Femur (tissue), 1 donor: ENCODE results near the gene ENPP3.

Experiments used
- DNase-seq: peaks from one replicate; pipeline ENCODE4 v3.0.0-alpha.2; 2017

ENPP3 gene

GRCh38 chr6:131636880-131637792, at the start of gene ENPP3:
Gene ENPP3, plus strand, starts transcription at chr6:131637302. Its CDS starts 83 bp downstream, at chr6:131637385.
- DNase-seq: no peak

- DNase-seq: no peak
Measured at GRCh38 chr6:131587909-131588308, 49.2 kb upstream of the ENPP3 start.

- no peak for DNase-seq
Measured at GRCh38 chr6:131588643-131589042, 48.5 kb upstream of the ENPP3 start.

- DNase-seq: no peak
Measured at GRCh38 chr6:131592935-131593334, 44.2 kb upstream of the ENPP3 start.

GRCh38 chr6:131594074-131594473, 43.0 kb upstream of the ENPP3 start:
- DNase-seq: no peak

- no peak for DNase-seq
Measured at GRCh38 chr6:131597446-131597845, 39.7 kb upstream of the ENPP3 start.

GRCh38 chr6:131600716-131601115, 36.4 kb upstream of the ENPP3 start:
- DNase-seq: no peak

GRCh38 chr6:131602781-131603312, 34.3 kb upstream of the ENPP3 start:
- DNase-seq: no peak

- DNase-seq: no peak
Measured at GRCh38 chr6:131613296-131613925, 23.7 kb upstream of the ENPP3 start.

GRCh38 chr6:131615275-131615674, 21.8 kb upstream of the ENPP3 start:
- DNase-seq: no peak

- DNase-seq: peak; percentile 97
Measured at GRCh38 chr6:131627724-131628682, 9.1 kb upstream of the ENPP3 start, which contains the start of gene MED23. Gene MED23, minus strand, starts transcription at chr6:131628242. Its CDS starts 193 bp downstream, at chr6:131628049.

- DNase-seq: no peak
Measured at GRCh38 chr6:131628726-131629125, 8.4 kb upstream of the ENPP3 start.

GRCh38 chr6:131629651-131630050, 7.5 kb upstream of the ENPP3 start:
- no peak for DNase-seq

- DNase-seq: no peak
Measured at GRCh38 chr6:131631625-131632289, 5.3 kb upstream of the ENPP3 start.

GRCh38 chr6:131635384-131636340, 1.4 kb upstream of the ENPP3 start:
- DNase-seq: no peak

GRCh38 chr6:131638013-131638412, 911 bp downstream of the ENPP3 start:
- DNase-seq: no peak

- DNase-seq: no peak
Measured at GRCh38 chr6:131640100-131640499, 3.0 kb downstream of the ENPP3 start.

GRCh38 chr6:131640576-131640975, 3.5 kb downstream of the ENPP3 start:
- DNase-seq: no peak

- no peak for DNase-seq
Measured at GRCh38 chr6:131641554-131641953, 4.5 kb downstream of the ENPP3 start.

GRCh38 chr6:131642565-131642964, 5.5 kb downstream of the ENPP3 start:
- DNase-seq: no peak
